HG02763 (cell line): Measurements from ENCODE around the gene ATL3.
"Not testable (repeated sequence)": the region's sequence is repeated elsewhere in the genome, so short reads cannot be mapped to it uniquely, and the experiment has no call there.

ENCODE experiments used
- ATAC-seq: cut with Tn5 transposase; IDR thresholded peaks from one replicate; pipeline ENCODE4 v1.9.1; 2021; ENCODE audit warnings: mild to moderate bottlenecking, moderate library complexity; ENCODE audit not compliant: unreplicated experiment

The ATL3 gene, protein sequence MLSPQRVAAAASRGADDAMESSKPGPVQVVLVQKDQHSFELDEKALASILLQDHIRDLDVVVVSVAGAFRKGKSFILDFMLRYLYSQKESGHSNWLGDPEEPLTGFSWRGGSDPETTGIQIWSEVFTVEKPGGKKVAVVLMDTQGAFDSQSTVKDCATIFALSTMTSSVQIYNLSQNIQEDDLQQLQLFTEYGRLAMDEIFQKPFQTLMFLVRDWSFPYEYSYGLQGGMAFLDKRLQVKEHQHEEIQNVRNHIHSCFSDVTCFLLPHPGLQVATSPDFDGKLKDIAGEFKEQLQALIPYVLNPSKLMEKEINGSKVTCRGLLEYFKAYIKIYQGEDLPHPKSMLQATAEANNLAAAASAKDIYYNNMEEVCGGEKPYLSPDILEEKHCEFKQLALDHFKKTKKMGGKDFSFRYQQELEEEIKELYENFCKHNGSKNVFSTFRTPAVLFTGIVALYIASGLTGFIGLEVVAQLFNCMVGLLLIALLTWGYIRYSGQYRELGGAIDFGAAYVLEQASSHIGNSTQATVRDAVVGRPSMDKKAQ

DNA sequence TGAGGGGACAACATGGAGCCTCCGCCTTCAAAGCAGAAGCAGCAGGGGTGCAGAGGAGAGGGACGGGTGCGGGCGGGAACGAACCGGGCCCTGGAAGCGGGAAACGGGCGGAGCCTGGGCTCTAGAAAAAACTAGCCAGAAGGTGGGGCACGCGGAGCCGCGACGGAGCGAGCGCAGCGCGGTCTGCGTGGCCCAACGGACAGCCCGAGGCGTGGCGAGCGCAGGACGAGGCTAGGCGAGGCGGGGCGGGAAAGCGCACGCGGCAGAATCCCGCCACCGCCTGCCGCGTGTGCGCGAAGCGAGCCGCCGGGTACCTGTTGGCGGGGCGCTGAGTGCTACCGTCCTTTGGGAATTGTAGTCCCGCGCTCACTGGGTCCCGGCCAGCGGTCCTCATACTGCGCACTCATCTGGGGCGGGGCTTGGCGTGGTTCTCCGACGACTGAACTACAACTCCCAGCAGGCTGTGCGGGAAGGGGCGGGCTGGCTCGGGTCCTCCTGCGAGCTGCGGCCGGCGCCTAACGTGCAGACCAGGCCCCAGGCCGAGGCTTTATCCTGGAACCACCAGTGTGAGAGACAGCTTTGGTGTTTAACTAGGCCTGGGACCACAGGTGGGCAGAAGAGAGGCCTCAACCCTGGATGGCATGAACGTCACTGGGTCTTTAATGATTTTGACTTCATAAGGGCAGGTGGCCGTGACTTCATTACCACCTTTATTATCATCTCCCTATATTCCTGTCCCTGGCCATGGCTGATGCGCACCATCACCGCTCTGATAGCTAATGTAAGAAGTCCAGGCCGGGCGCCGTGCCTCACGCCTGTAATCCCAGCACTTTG, at the start of gene ATL3:
ATL3 (minus strand) TSS at position 55 of the 834 bp plus-strand sequence; CDS start at position 14, 41 bp downstream.
- peak; percentile 90 for ATAC-seq

DNA sequence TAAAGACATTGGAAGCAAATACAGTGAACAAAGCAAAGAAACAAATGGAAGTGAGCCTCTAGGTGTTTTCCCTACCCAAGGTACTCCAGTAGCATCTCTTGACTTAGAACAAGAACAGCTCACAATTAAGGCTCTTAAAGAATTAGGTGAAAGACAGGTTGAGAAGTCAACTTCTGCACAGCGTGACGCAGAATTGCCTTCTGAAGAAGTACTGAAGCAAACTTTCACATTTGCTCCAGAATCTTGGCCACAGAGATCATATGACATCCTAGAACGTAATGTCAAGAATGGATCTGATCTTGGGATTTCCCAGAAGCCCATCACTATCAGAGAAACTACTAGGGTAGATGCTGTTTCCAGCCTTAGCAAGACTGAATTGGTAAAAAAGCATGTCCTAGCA, 49.4 kb upstream of the ATL3 start:
- ATAC-seq = no peak

GRCh38 chr11:63719987-63720386, 48.8 kb upstream of the ATL3 start:
- no peak for ATAC-seq

DNA sequence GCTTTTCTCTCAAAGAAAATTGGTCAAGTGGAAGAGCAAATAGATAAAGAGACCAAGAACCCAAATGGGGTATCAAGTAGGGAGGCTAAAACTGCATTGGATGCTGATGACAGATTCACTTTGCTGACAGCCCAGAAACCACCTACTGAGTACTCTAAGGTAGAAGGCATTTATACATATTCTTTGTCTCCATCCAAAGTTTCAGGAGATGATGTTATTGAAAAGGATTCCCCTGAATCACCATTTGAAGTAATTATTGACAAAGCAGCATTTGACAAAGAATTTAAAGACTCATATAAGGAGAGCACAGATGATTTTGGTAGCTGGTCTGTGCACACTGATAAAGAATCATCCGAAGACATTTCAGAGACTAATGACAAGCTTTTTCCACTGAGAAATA, 47.8 kb upstream of the ATL3 start:
- no peak for ATAC-seq

GRCh38 chr11:63716046-63716445, 44.9 kb upstream of the ATL3 start:
- no peak for ATAC-seq

DNA sequence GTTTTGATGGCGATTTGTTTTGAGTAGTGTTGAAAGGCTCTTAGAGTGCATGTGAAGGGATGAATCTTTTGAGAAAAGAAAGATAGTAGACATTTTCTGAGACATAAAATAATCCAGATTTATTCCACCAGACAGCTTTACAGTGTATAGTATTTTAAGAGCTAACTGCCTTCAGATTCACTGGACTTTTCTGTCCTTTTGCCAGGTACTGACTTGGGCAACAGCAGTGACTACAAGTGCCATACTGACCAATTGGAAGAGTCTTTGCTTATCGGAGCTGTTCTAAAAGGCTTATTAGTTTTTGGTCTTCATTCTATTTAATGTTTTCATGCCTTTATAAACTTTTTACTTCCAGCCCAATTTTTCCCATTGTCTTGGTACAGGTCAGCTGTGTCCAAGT, 42.6 kb upstream of the ATL3 start:
- ATAC-seq = no peak

- ATAC-seq = no peak
These were observed 40.7 kb upstream of the ATL3 start for GRCh38 chr11:63711838-63712237.

DNA sequence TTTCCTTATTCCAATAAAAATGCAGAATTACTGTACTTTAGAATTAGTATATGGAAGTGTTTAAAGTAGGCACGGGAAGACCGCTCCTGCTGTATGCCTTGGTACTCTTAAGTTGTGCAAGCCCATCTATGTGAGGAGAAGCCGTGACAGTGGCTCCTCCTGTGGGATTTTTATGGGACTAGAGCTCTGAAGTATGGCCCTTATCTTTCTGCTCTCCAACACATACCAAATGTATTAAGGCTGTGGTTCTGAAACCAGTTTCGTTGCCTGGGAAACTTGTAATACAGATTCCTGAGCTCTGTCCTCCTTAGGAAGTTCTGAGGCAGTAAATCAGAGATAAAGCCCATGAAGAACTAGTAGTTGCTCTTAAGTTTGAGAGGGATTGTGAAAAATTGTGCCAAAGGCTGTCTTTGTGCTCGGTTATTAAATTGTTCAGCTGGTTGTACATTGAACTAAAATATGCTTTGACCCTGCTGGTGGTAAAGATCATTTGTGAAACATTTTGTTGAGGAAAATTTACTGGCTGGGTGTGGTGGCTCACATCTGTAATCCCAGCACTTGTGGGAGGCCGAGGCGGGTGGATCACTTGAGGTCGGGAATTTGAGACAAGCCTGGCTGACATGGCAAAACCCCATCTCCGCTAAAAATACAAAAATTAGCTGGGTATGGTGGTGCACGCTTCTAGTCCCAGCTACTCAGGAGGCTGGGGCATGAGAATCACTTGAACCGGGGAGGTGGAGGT, 39.5 kb upstream of the ATL3 start:
- ATAC-seq = no peak

DNA sequence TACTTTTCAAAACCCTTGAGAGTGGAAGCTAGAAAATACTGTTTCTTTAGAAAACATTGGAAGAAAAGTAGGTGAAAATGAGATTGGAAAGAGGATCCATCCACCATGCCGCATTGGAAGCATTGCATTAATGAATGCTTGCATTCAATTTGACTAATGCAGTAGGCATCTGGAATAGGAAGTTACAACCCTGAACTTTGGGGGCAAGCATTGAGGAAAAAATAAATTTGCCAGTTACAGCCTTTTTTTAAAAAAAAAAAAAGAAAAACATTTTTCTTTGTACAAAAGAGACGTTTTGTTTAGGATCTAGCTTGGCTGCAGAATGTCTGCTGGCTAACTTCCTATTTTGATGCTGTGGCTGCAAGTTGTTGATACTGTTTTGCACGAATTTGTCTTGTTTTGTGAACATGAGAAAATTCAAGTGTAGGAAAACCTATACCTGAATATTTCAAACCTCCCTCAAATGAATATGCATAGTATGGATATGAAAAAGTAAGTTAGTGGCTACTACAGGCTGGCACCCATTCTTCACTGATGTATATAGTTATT, 38.2 kb upstream of the ATL3 start:
- no peak for ATAC-seq

DNA sequence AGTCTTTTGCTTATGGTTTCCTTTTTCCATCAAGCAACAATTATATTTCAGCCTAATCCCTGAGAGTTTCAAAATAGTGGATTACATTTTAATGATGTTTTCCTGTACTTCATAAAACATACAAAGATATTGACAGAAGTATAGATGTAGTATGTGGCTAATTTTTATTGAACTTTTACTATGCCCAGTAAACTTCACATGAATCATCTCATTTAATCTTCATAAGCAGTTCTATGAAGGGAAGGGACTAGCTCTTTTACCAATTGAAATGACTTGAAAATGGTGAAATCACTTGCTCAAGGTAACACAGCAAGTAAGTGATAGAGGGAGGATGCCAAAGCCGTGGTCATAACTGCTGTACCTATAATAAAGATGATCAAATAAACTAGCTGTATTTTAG, 37.6 kb upstream of the ATL3 start:
- ATAC-seq = no peak

- ATAC-seq = no peak
These were observed 34.4 kb upstream of the ATL3 start for GRCh38 chr11:63705526-63705925.

DNA sequence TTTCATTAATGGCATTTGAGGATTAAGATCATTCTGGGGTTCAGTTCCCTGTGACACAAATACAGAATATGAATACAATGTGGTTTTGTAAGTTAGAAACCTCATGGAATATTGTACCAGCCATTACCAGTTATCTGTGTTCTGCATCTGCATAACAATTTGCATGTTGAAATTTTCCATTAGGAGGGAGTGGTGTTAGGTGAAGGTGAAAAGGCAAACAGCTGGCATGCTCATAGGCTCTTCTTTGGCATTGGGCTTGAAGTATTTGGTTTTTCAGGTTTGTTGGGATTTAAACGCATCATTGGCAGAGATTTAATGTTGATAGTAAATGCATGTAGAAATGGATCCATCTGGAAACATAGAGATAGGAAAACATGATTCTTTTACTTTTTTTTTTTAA, 28.7 kb upstream of the ATL3 start:
- ATAC-seq = no peak

DNA sequence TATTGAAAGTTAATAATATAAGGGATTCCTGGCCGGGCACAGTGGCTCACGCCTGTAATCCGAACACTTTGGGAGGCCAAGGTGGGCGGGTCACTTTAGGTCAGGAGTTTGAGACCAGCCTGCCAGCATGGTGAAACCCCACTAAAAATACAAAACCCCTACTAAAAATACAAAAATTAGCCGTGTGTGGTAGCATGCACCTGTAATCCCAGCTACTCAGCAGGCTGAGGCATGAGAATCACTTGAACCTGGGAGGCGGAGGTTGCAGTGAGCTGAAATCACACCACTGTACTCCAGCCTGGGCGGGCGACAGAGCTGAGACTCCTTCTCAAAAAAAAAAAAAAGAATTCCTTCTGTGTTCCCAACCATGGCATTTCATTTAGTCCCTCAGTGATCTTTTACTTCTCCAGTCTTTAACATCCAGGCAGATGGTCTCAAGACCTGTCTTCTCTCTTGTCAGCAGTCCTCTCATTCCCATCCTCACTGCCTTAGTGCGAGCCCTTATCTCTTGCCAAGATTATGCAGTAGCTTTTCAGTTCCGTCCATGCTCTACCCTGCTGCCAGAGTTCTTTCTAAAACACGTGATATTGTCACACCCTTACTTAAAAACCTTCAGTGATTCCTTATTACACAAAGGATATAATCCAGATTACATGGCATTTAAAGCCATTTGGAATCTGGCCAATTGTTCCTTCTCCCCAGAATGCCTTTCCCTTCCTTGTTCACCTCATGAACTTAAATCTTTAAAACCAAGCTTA, 28.0 kb upstream of the ATL3 start:
- ATAC-seq = no peak

- ATAC-seq = no peak
These were observed 23.4 kb upstream of the ATL3 start for GRCh38 chr11:63694596-63694995.

DNA sequence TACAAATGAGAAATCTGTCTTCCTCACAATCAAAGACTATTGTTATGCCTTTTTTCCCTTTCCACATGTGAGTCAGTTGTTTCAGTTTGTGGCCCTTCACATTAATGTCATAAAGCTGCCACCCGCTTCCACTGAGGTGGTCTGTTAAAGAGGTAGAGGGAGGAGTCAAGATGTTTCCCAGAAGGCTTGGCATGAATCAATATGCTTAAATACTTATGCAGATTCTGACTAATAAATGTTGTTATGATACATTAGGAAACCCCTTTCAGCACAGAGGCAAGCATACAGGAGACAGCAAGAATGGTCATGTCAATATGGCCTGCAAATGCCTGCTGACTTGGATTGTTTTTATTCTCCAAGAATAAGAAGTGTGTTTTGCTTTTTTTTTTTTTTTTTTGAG, 16.7 kb upstream of the ATL3 start:
- no peak for ATAC-seq

- ATAC-seq = no peak
These were observed 15.8 kb upstream of the ATL3 start for GRCh38 chr11:63686926-63687325.

DNA sequence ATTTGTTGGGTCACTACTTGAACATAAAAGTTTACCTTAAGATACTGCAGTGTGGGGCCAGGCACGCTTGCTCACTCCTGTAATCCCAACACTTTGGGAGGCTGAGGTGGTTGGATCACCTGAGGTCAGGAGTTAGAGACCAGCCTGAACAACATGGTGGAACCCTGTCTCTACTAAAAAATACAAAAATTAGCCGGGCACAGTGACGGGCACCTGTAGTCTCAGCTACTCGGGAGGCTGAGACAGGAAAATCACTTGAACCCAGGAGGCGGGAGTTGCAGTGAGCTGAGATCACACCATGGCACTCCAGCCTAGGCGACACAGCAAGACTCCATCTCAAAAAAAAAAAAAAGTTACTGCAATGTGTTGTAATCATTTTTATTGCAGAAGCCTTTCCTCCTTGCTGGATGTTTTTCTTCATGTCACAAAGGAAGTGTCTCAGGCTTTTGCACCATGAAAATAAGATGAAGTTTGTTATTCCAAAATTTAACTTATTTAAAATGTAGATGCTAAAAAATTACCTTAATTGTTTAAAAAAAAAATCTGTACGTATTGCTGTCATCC, 14.1 kb upstream of the ATL3 start:
- not testable (repeated sequence) for ATAC-seq

DNA sequence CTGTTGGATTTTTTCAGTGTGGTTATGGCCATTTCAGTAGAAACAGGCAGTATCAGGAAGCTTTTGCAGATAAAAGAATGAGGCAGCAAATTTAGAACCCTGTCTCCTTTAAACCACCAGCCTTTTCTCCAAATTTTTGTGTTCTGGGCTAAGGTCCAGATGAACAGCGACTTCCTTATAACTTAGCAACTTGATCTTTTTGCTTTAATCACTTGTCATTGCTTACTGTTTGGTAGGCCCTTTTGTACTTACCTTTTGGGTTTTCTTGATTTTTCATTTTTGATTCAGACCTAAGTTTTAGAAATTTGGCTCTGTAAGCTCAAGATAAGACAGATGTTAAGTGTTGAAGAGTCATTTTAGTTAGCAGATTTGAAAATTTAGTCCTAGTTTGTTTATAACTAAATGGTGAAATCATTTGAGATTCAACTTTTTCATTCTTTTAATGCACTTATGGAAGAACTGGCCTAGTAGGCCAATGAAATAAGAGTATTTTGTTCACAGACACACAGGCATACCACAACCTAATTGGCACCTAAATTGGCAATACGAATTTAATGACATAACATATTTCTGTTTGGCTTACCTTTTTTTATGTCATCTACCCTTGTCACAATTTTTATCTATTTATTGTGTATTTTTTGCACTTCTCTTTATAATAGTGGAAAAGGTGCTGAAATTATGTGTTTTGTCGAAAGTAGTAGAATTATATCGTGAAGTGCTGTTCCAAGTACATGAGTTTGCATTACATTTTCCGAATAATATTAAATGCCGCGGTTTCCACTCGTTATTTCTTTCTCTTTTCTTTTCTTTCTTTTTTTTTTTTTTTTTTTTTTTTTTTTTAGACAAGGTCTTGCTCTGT, 12.2 kb upstream of the ATL3 start:
- ATAC-seq = no peak
